WTC11 (cell line): ENCODE results near the gene ARFIP1. TPM values are rescaled to one million over a fixed set of nuclear protein-coding genes. Genes with fewer than 3 reads are reported as not detected.

Experiments
- ATAC-seq: fragments of 200-7000 bp; cut with Tn5 transposase; 2 replicates; pipeline ENCODE4 v1.10.0; 2021; ENCODE audit warnings: mild to moderate bottlenecking, moderate library complexity
- CTCF ChIA-PET: fragments of 300-600 bp; sonication (Branson Sonifier 250); formaldehyde crosslinking; loops from one replicate; lab custom pipeline; 2021; ENCODE audit warnings: antibody characterized with exemption; lab: Charles Lee
- POLR2A ChIA-PET: fragments of 350-600 bp; sonication (Branson Sonifier 250); formaldehyde crosslinking; loops from one replicate; lab custom pipeline; 2021; ENCODE audit warnings: antibody characterized with exemption; lab: Charles Lee
- DNase-seq: peaks from one replicate; pipeline ENCODE4 v3.0.0; 2021; ENCODE audit warnings: low spot score
- H3K27ac Mint-ChIP-seq: 2 replicates; pipeline ENCODE4 v1.8.0; 2021; ENCODE audit warnings: mixed read lengths
- H3K27me3 Mint-ChIP-seq: 2 replicates; pipeline ENCODE4 v1.8.0; 2021; ENCODE audit warnings: low read depth, mild to moderate bottlenecking, moderate library complexity, mixed read lengths
- H3K36me3 Mint-ChIP-seq: 2 replicates; pipeline ENCODE4 v1.8.0; 2021; ENCODE audit warnings: mixed read lengths
- H3K4me1 Mint-ChIP-seq: 2 replicates; pipeline ENCODE4 v1.8.0; 2022; ENCODE audit warnings: mixed read lengths
- H3K4me3 Mint-ChIP-seq: 2 replicates; pipeline ENCODE4 v1.8.0; 2021; ENCODE audit warnings: mild to moderate bottlenecking, moderate library complexity, mixed read lengths
- H3K9me3 Mint-ChIP-seq: 2 replicates; pipeline ENCODE4 v1.8.0; 2021; ENCODE audit warnings: mixed read lengths
- EMX1 ChIP-seq: fragments of 250-450 bp; sonication (Bioruptor Pico); IDR thresholded peaks from 2 replicates; pipeline ENCODE4 v1.8.0; 2021; ENCODE audit warnings: mild to moderate bottlenecking
- JAZF1 ChIP-seq: fragments of 250-450 bp; sonication (Bioruptor Pico); IDR thresholded peaks from 2 replicates; pipeline ENCODE4 v1.9.0; 2021; ENCODE audit warnings: moderate library complexity, mild to moderate bottlenecking, inconsistent platforms
- KAT7 ChIP-seq: sonication (generic); formaldehyde crosslinking; IDR thresholded peaks from 2 replicates; pipeline ENCODE4 v1.8.1; 2023; ENCODE audit warnings: missing genetic modification reagents, mild to moderate bottlenecking, borderline replicate concordance
- MXD4 ChIP-seq: fragments of 250-450 bp; sonication (Bioruptor Pico); IDR thresholded peaks from 2 replicates; pipeline ENCODE4 v1.8.0; 2021; ENCODE audit warnings: mild to moderate bottlenecking, moderate library complexity, borderline replicate concordance
- NFE2L1 ChIP-seq: sonication (generic); formaldehyde crosslinking; IDR thresholded peaks from 2 replicates; pipeline ENCODE4 v1.8.1; 2023; ENCODE audit warnings: missing genetic modification reagents
- NR3C1 ChIP-seq: sonication (generic); formaldehyde crosslinking; conservative IDR thresholded peaks from 2 replicates; pipeline ENCODE4 v1.8.1; 2023; ENCODE audit warnings: low read depth, mild to moderate bottlenecking, missing genetic modification reagents
- RELA ChIP-seq: sonication (generic); formaldehyde crosslinking; IDR thresholded peaks from 2 replicates; pipeline ENCODE4 v1.8.1; 2022; ENCODE audit warnings: missing genetic modification reagents, mild to moderate bottlenecking, borderline replicate concordance
- SMAD3 ChIP-seq: sonication (generic); formaldehyde crosslinking; IDR thresholded peaks from 2 replicates; pipeline ENCODE4 v1.8.0; 2022; ENCODE audit warnings: missing genetic modification reagents, mild to moderate bottlenecking, borderline replicate concordance
- SMAD4 ChIP-seq: sonication (generic); formaldehyde crosslinking; IDR thresholded peaks from 2 replicates; pipeline ENCODE4 v1.8.0; 2022; ENCODE audit warnings: mild to moderate bottlenecking, missing genetic modification reagents
- TCF7 ChIP-seq: sonication (generic); formaldehyde crosslinking; IDR thresholded peaks from 2 replicates; pipeline ENCODE4 v1.8.0; 2022; ENCODE audit warnings: mild to moderate bottlenecking, low read depth, missing genetic modification reagents, moderate library complexity
- TEAD1 ChIP-seq: sonication (generic); formaldehyde crosslinking; IDR thresholded peaks from 2 replicates; pipeline ENCODE4 v1.8.0; 2022; ENCODE audit warnings: mild to moderate bottlenecking, missing genetic modification reagents
- ZNF138 ChIP-seq: sonication (generic); formaldehyde crosslinking; conservative IDR thresholded peaks from 2 replicates; pipeline ENCODE4 v1.8.1; 2022; ENCODE audit warnings: mild to moderate bottlenecking, moderate library complexity, missing genetic modification reagents
- ZNF232 ChIP-seq: sonication (generic); formaldehyde crosslinking; IDR thresholded peaks from 2 replicates; pipeline ENCODE4 v1.8.0; 2022; ENCODE audit warnings: mild to moderate bottlenecking, missing genetic modification reagents
- ZNF317 ChIP-seq: sonication (generic); formaldehyde crosslinking; IDR thresholded peaks from 2 replicates; pipeline ENCODE4 v1.8.1; 2023; ENCODE audit warnings: low read depth, mild to moderate bottlenecking, moderate library complexity, missing genetic modification reagents, borderline replicate concordance
- total RNA-seq: library from RNA; stranded (reverse); gene quantifications from 3 replicates; pipeline ENCODE4 v1.2.3, GENCODE V29; 2021
- TF ChIP-seq, protein P1 (sequence below): sonication (generic); formaldehyde crosslinking; conservative IDR thresholded peaks from 2 replicates; pipeline ENCODE4 v1.8.1; 2023; ENCODE audit warnings: mild to moderate bottlenecking, low read depth, missing genetic modification reagents, moderate library complexity
- TF ChIP-seq, protein P2 (sequence below): fragments of 200-600 bp; IDR thresholded peaks from 2 replicates; pipeline ENCODE4 v1.8.0; 2022; ENCODE audit warnings: antibody characterized with exemption
- TF ChIP-seq, protein P3 (sequence below): sonication (generic); formaldehyde crosslinking; IDR thresholded peaks from 2 replicates; pipeline ENCODE4 v1.8.1; 2022; ENCODE audit warnings: missing genetic modification reagents, borderline replicate concordance
- TF ChIP-seq, protein P4 (sequence below): sonication (generic); formaldehyde crosslinking; IDR thresholded peaks from 2 replicates; pipeline ENCODE4 v1.8.0; 2023; ENCODE audit warnings: missing genetic modification reagents
- TF ChIP-seq, protein P5 (sequence below): fragments of 250-450 bp; sonication (Bioruptor Pico); IDR thresholded peaks from 2 replicates; pipeline ENCODE4 v1.9.0; 2021; ENCODE audit warnings: mild to moderate bottlenecking
- TF ChIP-seq, protein P6 (sequence below): sonication (generic); formaldehyde crosslinking; IDR thresholded peaks from 2 replicates; pipeline ENCODE4 v1.8.1; 2023; ENCODE audit warnings: mild to moderate bottlenecking, missing genetic modification reagents
- TF ChIP-seq, protein P7 (sequence below): sonication (generic); formaldehyde crosslinking; IDR thresholded peaks from 2 replicates; pipeline ENCODE4 v1.8.1; 2023; ENCODE audit warnings: mild to moderate bottlenecking, missing genetic modification reagents

Gene ARFIP1
- total RNA-seq, 1 experiment from 2014 or later, result 35.3 TPM

DNA sequence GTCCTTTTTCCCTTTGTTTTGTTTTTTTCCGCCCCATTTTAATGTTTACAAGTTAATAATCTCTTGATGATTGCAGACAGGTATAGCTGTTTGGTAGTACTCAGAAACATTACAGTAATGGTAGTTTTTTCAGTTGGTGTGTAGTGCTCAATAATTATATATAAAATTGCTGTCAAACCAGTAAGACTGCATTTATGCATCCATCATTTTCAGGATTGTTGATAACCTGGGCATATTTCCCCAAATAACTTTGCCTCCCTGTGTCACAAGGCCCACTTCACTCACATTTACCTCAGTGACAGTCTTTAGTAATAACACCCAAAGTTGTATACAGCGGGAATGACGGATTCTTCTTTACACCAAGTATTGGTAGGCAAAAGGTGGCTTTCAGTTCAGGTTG, 16.1 kb downstream of the ARFIP1 start:
- TF ChIP-seq, protein P1, sequence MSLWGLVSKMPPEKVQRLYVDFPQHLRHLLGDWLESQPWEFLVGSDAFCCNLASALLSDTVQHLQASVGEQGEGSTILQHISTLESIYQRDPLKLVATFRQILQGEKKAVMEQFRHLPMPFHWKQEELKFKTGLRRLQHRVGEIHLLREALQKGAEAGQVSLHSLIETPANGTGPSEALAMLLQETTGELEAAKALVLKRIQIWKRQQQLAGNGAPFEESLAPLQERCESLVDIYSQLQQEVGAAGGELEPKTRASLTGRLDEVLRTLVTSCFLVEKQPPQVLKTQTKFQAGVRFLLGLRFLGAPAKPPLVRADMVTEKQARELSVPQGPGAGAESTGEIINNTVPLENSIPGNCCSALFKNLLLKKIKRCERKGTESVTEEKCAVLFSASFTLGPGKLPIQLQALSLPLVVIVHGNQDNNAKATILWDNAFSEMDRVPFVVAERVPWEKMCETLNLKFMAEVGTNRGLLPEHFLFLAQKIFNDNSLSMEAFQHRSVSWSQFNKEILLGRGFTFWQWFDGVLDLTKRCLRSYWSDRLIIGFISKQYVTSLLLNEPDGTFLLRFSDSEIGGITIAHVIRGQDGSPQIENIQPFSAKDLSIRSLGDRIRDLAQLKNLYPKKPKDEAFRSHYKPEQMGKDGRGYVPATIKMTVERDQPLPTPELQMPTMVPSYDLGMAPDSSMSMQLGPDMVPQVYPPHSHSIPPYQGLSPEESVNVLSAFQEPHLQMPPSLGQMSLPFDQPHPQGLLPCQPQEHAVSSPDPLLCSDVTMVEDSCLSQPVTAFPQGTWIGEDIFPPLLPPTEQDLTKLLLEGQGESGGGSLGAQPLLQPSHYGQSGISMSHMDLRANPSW (CRISPR knock-in tag), result no peak
- TF ChIP-seq KAT7 (CRISPR knock-in tag) (no peak), ZNF317 (CRISPR knock-in tag) (no peak), RELA (no peak), ZNF232 (CRISPR knock-in tag) (no peak), NR3C1 (CRISPR knock-in tag) (no peak), EMX1 (CRISPR knock-in tag) (no peak), MXD4 (no peak), TEAD1 (CRISPR knock-in tag) (no peak), ZNF138 (CRISPR knock-in tag) (no peak), NFE2L1 (no peak), SMAD3 (CRISPR knock-in tag) (no peak)
- TF ChIP-seq, protein P2, sequence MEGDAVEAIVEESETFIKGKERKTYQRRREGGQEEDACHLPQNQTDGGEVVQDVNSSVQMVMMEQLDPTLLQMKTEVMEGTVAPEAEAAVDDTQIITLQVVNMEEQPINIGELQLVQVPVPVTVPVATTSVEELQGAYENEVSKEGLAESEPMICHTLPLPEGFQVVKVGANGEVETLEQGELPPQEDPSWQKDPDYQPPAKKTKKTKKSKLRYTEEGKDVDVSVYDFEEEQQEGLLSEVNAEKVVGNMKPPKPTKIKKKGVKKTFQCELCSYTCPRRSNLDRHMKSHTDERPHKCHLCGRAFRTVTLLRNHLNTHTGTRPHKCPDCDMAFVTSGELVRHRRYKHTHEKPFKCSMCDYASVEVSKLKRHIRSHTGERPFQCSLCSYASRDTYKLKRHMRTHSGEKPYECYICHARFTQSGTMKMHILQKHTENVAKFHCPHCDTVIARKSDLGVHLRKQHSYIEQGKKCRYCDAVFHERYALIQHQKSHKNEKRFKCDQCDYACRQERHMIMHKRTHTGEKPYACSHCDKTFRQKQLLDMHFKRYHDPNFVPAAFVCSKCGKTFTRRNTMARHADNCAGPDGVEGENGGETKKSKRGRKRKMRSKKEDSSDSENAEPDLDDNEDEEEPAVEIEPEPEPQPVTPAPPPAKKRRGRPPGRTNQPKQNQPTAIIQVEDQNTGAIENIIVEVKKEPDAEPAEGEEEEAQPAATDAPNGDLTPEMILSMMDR, result no peak
- TF ChIP-seq, protein P3, sequence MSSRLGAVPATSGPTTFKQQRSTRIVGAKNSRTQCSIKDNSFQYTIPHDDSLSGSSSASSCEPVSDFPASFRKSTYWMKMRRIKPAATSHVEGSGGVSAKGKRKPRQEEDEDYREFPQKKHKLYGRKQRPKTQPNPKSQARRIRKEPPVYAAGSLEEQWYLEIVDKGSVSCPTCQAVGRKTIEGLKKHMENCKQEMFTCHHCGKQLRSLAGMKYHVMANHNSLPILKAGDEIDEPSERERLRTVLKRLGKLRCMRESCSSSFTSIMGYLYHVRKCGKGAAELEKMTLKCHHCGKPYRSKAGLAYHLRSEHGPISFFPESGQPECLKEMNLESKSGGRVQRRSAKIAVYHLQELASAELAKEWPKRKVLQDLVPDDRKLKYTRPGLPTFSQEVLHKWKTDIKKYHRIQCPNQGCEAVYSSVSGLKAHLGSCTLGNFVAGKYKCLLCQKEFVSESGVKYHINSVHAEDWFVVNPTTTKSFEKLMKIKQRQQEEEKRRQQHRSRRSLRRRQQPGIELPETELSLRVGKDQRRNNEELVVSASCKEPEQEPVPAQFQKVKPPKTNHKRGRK (CRISPR knock-in tag), result no peak
- TF ChIP-seq, protein P4, sequence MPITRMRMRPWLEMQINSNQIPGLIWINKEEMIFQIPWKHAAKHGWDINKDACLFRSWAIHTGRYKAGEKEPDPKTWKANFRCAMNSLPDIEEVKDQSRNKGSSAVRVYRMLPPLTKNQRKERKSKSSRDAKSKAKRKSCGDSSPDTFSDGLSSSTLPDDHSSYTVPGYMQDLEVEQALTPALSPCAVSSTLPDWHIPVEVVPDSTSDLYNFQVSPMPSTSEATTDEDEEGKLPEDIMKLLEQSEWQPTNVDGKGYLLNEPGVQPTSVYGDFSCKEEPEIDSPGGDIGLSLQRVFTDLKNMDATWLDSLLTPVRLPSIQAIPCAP (CRISPR knock-in tag), result no peak
- TF ChIP-seq, protein P5, sequence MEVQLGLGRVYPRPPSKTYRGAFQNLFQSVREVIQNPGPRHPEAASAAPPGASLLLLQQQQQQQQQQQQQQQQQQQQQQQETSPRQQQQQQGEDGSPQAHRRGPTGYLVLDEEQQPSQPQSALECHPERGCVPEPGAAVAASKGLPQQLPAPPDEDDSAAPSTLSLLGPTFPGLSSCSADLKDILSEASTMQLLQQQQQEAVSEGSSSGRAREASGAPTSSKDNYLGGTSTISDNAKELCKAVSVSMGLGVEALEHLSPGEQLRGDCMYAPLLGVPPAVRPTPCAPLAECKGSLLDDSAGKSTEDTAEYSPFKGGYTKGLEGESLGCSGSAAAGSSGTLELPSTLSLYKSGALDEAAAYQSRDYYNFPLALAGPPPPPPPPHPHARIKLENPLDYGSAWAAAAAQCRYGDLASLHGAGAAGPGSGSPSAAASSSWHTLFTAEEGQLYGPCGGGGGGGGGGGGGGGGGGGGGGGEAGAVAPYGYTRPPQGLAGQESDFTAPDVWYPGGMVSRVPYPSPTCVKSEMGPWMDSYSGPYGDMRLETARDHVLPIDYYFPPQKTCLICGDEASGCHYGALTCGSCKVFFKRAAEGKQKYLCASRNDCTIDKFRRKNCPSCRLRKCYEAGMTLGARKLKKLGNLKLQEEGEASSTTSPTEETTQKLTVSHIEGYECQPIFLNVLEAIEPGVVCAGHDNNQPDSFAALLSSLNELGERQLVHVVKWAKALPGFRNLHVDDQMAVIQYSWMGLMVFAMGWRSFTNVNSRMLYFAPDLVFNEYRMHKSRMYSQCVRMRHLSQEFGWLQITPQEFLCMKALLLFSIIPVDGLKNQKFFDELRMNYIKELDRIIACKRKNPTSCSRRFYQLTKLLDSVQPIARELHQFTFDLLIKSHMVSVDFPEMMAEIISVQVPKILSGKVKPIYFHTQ (CRISPR knock-in tag), result no peak
- TF ChIP-seq, all 79 proteins: peak for 0
- no peak for DNase-seq
- Mint-ChIP-seq H3K4me3 (no peak overlapping the region), H3K36me3 (no peaks in the 10 kb centered on the region), H3K27me3 (no peaks in the 10 kb centered on the region), H3K9me3 (no peaks in the 10 kb centered on the region), H3K27ac (no peak overlapping the region), H3K4me1 (peaks cover 31% of the 10 kb centered on the region)
- ChIA-PET POLR2A (interaction anchor here (0.7 kb wide), 1 partner anchor 11 kb away, joined by 3 read pairs; no protein-coding TSS in a partner anchor), CTCF (no interaction called here)
- ATAC-seq, result no peak

DNA sequence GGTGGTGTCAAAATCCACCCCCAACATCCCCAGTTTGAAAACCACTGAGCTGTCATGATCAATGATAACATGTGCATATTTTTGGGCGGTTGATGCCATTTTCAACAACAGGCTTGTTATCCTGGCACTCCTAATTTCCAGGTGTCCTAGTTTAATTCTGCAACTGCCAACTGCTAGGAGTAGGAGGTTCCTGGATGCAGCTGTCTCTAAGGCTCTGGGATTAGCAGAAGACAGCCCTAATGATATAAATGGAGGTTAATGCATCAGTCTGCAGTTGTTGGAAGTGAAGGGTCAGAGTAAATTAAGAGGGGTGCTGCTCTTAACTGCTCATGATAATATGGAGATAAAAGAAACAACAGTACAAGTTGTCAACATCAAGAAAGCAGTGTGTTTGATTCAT, 23.8 kb downstream of the ARFIP1 start:
- peaks cover 55% of the 10 kb centered on the region for H3K4me1 Mint-ChIP-seq
- H3K27ac Mint-ChIP-seq, result no peak overlapping the region
- peaks cover 7% of the 10 kb centered on the region for H3K9me3 Mint-ChIP-seq
- peaks cover 6% of the 10 kb centered on the region for H3K36me3 Mint-ChIP-seq
- POLR2A ChIA-PET, result no interaction called here
- H3K27me3 Mint-ChIP-seq, result no peaks in the 10 kb centered on the region
- no peak overlapping the region for H3K4me3 Mint-ChIP-seq
- DNase-seq (no peak), ATAC-seq (no peak)
- CTCF ChIA-PET, result no interaction called here
- TF ChIP-seq, protein P6, sequence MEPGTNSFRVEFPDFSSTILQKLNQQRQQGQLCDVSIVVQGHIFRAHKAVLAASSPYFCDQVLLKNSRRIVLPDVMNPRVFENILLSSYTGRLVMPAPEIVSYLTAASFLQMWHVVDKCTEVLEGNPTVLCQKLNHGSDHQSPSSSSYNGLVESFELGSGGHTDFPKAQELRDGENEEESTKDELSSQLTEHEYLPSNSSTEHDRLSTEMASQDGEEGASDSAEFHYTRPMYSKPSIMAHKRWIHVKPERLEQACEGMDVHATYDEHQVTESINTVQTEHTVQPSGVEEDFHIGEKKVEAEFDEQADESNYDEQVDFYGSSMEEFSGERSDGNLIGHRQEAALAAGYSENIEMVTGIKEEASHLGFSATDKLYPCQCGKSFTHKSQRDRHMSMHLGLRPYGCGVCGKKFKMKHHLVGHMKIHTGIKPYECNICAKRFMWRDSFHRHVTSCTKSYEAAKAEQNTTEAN, result no peak
- TF ChIP-seq, protein P7, sequence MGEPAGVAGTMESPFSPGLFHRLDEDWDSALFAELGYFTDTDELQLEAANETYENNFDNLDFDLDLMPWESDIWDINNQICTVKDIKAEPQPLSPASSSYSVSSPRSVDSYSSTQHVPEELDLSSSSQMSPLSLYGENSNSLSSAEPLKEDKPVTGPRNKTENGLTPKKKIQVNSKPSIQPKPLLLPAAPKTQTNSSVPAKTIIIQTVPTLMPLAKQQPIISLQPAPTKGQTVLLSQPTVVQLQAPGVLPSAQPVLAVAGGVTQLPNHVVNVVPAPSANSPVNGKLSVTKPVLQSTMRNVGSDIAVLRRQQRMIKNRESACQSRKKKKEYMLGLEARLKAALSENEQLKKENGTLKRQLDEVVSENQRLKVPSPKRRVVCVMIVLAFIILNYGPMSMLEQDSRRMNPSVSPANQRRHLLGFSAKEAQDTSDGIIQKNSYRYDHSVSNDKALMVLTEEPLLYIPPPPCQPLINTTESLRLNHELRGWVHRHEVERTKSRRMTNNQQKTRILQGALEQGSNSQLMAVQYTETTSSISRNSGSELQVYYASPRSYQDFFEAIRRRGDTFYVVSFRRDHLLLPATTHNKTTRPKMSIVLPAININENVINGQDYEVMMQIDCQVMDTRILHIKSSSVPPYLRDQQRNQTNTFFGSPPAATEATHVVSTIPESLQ, result no peak
- no peak for TF ChIP-seq ZNF232 (CRISPR knock-in tag)
- TF ChIP-seq, protein P4 (CRISPR knock-in tag), result no peak
- no peak for TF ChIP-seq ZNF138 (CRISPR knock-in tag)
- no peak for TF ChIP-seq JAZF1 (CRISPR knock-in tag)
- no peak for TF ChIP-seq SMAD4 (CRISPR knock-in tag)
- TF ChIP-seq TCF7, result no peak
